Heart left ventricle (tissue), 16 donors: Measurements from ENCODE around the gene URM1. TPM values are rescaled to one million over a fixed set of nuclear protein-coding genes. Genes with fewer than 3 reads are reported as not detected.

Experiments used
- ATAC-seq, 4 donors: fragments of 200-7000 bp; cut with Tn5 transposase; one replicate each; pipeline ENCODE4 v1.9.1; 2020 to 2022; ENCODE audit warnings: moderate library complexity in 4 of 4, mild to moderate bottlenecking in 3 of 4, moderate number of reproducible peaks in 1 of 4
- DNase-seq, 5 donors: peaks; one replicate each; pipeline ENCODE4 v3.0.0-alpha.2; 2020
- H3K27ac ChIP-seq, 12 donors: fragments of 200-600 bp; sonication (generic) in 4 of 12; one replicate each; pipeline versions ENCODE4 v1.5.0 to v1.8.0; 2016 to 2022; ENCODE audit warnings: mild to moderate bottlenecking in 2 of 12
- H3K27me3 ChIP-seq, 9 donors: fragments of 200-600 bp; sonication (generic) in 2 of 9; one replicate each; pipeline versions ENCODE4 v1.5.1 to v1.8.0; 2016 to 2022; ENCODE audit warnings: mild to moderate bottlenecking in 3 of 9
- H3K36me3 ChIP-seq, 9 donors: fragments of 200-600 bp; sonication (generic) in 2 of 9; one replicate each; pipeline versions ENCODE4 v1.5.0 to v1.8.0; 2018 to 2022; ENCODE audit warnings: mild to moderate bottlenecking in 2 of 9
- H3K4me1 ChIP-seq, 12 donors: fragments of 200-600 bp; sonication (generic) in 4 of 12; one replicate each; pipeline versions ENCODE4 v1.5.0 to v1.8.0; 2016 to 2022; ENCODE audit warnings: mild to moderate bottlenecking in 3 of 12
- H3K4me3 ChIP-seq, 12 donors: fragments of 200-600 bp; sonication (generic) in 4 of 12; one replicate each; pipeline versions ENCODE4 v1.5.0 to v1.8.0; 2017 to 2022; ENCODE audit warnings: mild to moderate bottlenecking in 9 of 12, moderate library complexity in 4 of 12
- H3K9me3 ChIP-seq, 12 donors: fragments of 200-600 bp; sonication (generic) in 4 of 12; one replicate each; pipeline versions ENCODE4 v1.5.0 to v1.8.0; 2016 to 2022; ENCODE audit warnings: mild to moderate bottlenecking in 1 of 12
- CTCF ChIP-seq, 12 donors: fragments of 200-600 bp; sonication (generic) in 4 of 12; IDR thresholded peaks; one replicate each; pipeline versions ENCODE4 v1.5.0 to v1.8.0; 2018 to 2022; ENCODE audit warnings: antibody characterized with exemption in 12 of 12, mild to moderate bottlenecking in 5 of 12
- POLR2A ChIP-seq, 2 donors: fragments of 450-650 bp; IDR thresholded peaks; one replicate each; pipeline ENCODE4 v1.6.1; 2017; ENCODE audit warnings: antibody characterized with exemption in 2 of 2, mild to moderate bottlenecking in 2 of 2, moderate library complexity in 2 of 2
- WGBS, 4 donors: extraction: QIAGEN DNeasy Blood & Tissue Kit in 2 of 4; methylation state at CpG; one replicate each; pipeline versions ENCODE4 v1.1.5 to v1.1.7; 2013 to 2018; 5-methylcytosine and 5-hydroxymethylcytosine counted together
- intact Hi-C, 10 donors: fragments of 100-400 bp; cut with DNase I; formaldehyde crosslinking; loops; one replicate each; pipeline versions ENCODE4 v1.11.1 to v1.14.2; 2022
- polyA plus RNA-seq, 2 donors: library from polyadenylated mRNA; stranded (reverse); fragments of 200-250 nt; gene quantifications; one replicate each; pipeline ENCODE4 v1.2.3, GENCODE V29; 2013
- total RNA-seq, 9 donors: library from RNA; depleted of rRNA in 2 of 9; stranded (reverse); fragments of >200 nt in 2 of 9; fragmentation: NEBNext Ultra II Directional in 3 of 9; extraction: Animal tissue kit (Norgen Biotek cat#: 25700) in 3 of 9; gene quantifications; one replicate each; pipeline versions ENCODE4 v1.1.0 to v1.2.4, GENCODE V29; 2016 to 2023
- donor health status: ischemic (EF 13 %, LVEDD 7.1; RV severe dilation, severe dysfunction).
- donor health status: healthy with polysubstance abuse.
- donor health status: DM: no; HTN: yes; CAD: no.
- donor health status: DM: no; HTN: no; CAD: no.
- donor health status: ischemic (EF 25% LVEDD 6.9; RV normal size, moderate dysfunction).
- donor health status: ischemic (EF 25% LVEDD 5.7; RV mildly dilated, moderate dysfunction).
- donor health status: healthy.
- donor health status: DM: yes; HTN: yes; CAD: no.
- donor health status: ischemic (EF 35%, LVEDD 5.7; RV mildly dilated, moderate dysfunction).
- donor health status: nonischemic (EF 11% LVEDD 7.7; RV severe dilation, severe dysfunction).
- donor health status: DM: yes; HTN: yes; CAD: no.
- donor health status: PGD.
- donor health status: ischemic (EF 29% LVEDD 5.4; RV normal size, mild dysfunction).
- donor health status: nonischemic (EF 23%, LVEDD 6.1; RV moderate dilation, normal function).

Gene URM1
- total and polyA plus RNA-seq, 11 donors, result 30.2 to 85.6 (median 45.4) TPM

GRCh38 chr9:128389395-128390149 is 18.4 kb downstream of the URM1 start:
- TF ChIP-seq CTCF (IDR thresholded peaks at IDR 0.05) (no peak), POLR2A (IDR thresholded peaks at IDR 0.05) (no peak)
- Histone ChIP-seq H3K27ac (no peak overlapping the region), H3K4me1 (peaks cover 0 to 9% (median 0%) of the 10 kb centered on the region in 12 donors), H3K36me3 (peaks cover 0 to 79% (median 51%) of the 10 kb centered on the region in 9 donors), H3K27me3 (peaks cover 0 to 13% (median 0%) of the 10 kb centered on the region in 9 donors), H3K9me3 (no peaks in the 10 kb centered on the region), H3K4me3 (no peak overlapping the region)
- DNase-seq (no peak), ATAC-seq (peak in 3 of 4 donors; percentile 8 to 43 (median 30))
- intact Hi-C loops, result no loop called here
- WGBS, 4 donors, result 73 to 80% (median 76%) methylated on average over 10 to 13 of the region's 13 CpGs

GRCh38 chr9:128390150-128390812 is 19.1 kb downstream of the URM1 start:
- Histone ChIP-seq H3K27ac (no peak overlapping the region), H3K27me3 (peaks cover 0 to 13% (median 0%) of the 10 kb centered on the region in 9 donors), H3K9me3 (no peaks in the 10 kb centered on the region), H3K4me3 (no peak overlapping the region), H3K36me3 (peaks cover 0 to 74% (median 44%) of the 10 kb centered on the region in 9 donors), H3K4me1 (peaks cover 0 to 9% (median 0%) of the 10 kb centered on the region in 12 donors)
- intact Hi-C loops, result no loop called here
- ATAC-seq (no peak), DNase-seq (no peak)
- TF ChIP-seq CTCF (IDR thresholded peaks at IDR 0.05) (no peak), POLR2A (IDR thresholded peaks at IDR 0.05) (no peak)
- WGBS, 4 donors, result 84 to 91% (median 88%) methylated on average over 11 of the region's 11 CpGs

GRCh38 chr9:128390813-128391711 is 19.9 kb downstream of the URM1 start:
- Histone ChIP-seq H3K27ac (no peak overlapping the region), H3K4me1 (peaks cover 0 to 9% (median 0%) of the 10 kb centered on the region in 12 donors), H3K4me3 (no peak overlapping the region), H3K27me3 (peaks cover 0 to 19% (median 0%) of the 10 kb centered on the region in 9 donors), H3K36me3 (peaks cover 0 to 67% (median 44%) of the 10 kb centered on the region in 9 donors), H3K9me3 (no peaks in the 10 kb centered on the region)
- ATAC-seq, result no peak
- intact Hi-C loops, result no loop called here
- DNase-seq, result no peak
- no peak for TF ChIP-seq POLR2A (IDR thresholded peaks at IDR 0.05)
- TF ChIP-seq CTCF (IDR thresholded peaks at IDR 0.05), result no peak
- WGBS, 4 donors, result 93 to 96% (median 95%) methylated on average over 8 of the region's 8 CpGs
